ENCODE measurements around the gene PDIA3. TPM values are rescaled to one million over a fixed set of nuclear protein-coding genes. Genes with fewer than 3 reads are reported as not detected.

Gene PDIA3
- total RNA-seq, 1 donor from 2014 or later = 330 TPM

- Histone ChIP-seq H3K27me3 (ENCODE audit: low read depth) (no peaks in the 10 kb centered on the region), H3K9me3 (no peaks in the 10 kb centered on the region), H3K27ac (no peak overlapping the region), H3K4me1 (peaks cover 15% of the 10 kb centered on the region), H3K36me3 (peaks cover 10% of the 10 kb centered on the region), H3K4me3 (no peak overlapping the region)
- intact Hi-C loops (cut with DNase I) = no loop called here
- no peak for TF ChIP-seq CTCF (IDR thresholded peaks at IDR 0.05)
- ATAC-seq = no peak
- no peak for DNase-seq
Observed at GRCh38 chr15:43789409-43789808, 43.2 kb downstream of the PDIA3 start.

- Histone ChIP-seq H3K4me1 (peaks cover 36% of the 10 kb centered on the region), H3K27ac (peak within 1 kb of the TSS; percentile 96), H3K4me3 (peak within 1 kb of the TSS; percentile 90), H3K27me3 (ENCODE audit: low read depth) (no peaks in the 10 kb centered on the region), H3K36me3 (peaks cover 37% of the 10 kb centered on the region), H3K9me3 (no peaks in the 10 kb centered on the region)
- peak; percentile 100 for DNase-seq
- peak; percentile 97 to 98 for ATAC-seq
- intact Hi-C loops (cut with DNase I) = no loop called here
- TF ChIP-seq CTCF (IDR thresholded peaks at IDR 0.05) = no peak
Observed at GRCh38 chr15:43791993-43792760, 45.9 kb downstream of the PDIA3 start, which contains the start of gene SERF2. Gene SERF2 (plus strand): TSS chr15:43792320. CDS start chr15:43792377, 57 bp downstream.

DNA sequence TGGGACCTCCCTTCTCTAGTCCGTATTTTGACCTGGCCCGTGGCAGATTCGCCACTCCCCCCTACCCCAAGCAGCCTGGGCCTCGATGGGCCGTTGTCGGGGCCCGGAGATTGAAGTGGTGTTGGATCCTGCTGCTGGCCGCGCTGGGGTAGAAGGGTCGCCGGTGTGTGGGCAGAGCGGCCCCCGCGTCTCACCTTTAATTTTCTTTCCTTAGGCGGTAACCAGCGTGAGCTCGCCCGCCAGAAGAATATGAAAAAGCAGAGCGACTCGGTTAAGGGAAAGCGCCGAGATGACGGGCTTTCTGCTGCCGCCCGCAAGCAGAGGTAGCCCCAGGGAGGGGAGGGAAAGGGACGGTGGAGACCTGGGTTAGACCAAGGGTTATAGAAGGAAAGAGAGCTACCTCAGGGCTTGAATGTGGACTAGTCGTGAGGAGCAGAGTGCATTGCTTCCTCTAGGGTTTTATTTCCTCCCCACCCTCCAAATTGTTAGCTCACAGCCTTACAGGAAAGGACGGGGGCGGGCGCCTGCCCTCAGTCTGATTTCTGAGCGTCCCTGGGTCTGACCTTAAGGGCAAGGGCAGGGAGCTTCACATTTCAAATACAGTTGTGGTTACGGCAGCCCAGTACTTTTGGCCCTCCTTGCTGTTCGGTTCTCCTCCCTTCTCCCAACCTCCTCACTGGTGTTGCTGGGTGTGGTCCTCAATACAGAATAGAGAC lies 46.7 kb downstream of the PDIA3 start:
- peak; percentile 67 for DNase-seq
- Histone ChIP-seq H3K27ac (peak overlapping the region; percentile 96), H3K4me1 (peaks cover 41% of the 10 kb centered on the region), H3K9me3 (no peaks in the 10 kb centered on the region), H3K36me3 (peaks cover 41% of the 10 kb centered on the region), H3K4me3 (peak overlapping the region; percentile 90), H3K27me3 (ENCODE audit: low read depth) (no peaks in the 10 kb centered on the region)
- peak; percentile 31 to 34 for ATAC-seq
- TF ChIP-seq CTCF (IDR thresholded peaks at IDR 0.05) = no peak
- intact Hi-C loops (cut with DNase I) = no loop called here

DNA sequence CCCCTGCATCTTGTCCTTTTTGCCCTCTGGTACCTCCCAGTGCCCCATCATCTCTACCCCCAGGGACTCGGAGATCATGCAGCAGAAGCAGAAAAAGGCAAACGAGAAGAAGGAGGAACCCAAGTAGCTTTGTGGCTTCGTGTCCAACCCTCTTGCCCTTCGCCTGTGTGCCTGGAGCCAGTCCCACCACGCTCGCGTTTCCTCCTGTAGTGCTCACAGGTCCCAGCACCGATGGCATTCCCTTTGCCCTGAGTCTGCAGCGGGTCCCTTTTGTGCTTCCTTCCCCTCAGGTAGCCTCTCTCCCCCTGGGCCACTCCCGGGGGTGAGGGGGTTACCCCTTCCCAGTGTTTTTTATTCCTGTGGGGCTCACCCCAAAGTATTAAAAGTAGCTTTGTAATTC lies 47.4 kb downstream of the PDIA3 start:
- no peak for DNase-seq
- Histone ChIP-seq H3K4me3 (peak overlapping the region; percentile 90), H3K36me3 (peaks cover 41% of the 10 kb centered on the region), H3K27ac (peak overlapping the region; percentile 96), H3K4me1 (peaks cover 48% of the 10 kb centered on the region), H3K9me3 (no peaks in the 10 kb centered on the region), H3K27me3 (ENCODE audit: low read depth) (no peaks in the 10 kb centered on the region)
- ATAC-seq = no peak
- intact Hi-C loops (cut with DNase I) = no loop called here
- no peak for TF ChIP-seq CTCF (IDR thresholded peaks at IDR 0.05)

GRCh38 chr15:43794269-43795037 lies 48.2 kb downstream of the PDIA3 start:
- H3K36me3 ChIP-seq = peaks cover 49% of the 10 kb centered on the region
- DNase-seq = no peak
- TF ChIP-seq CTCF (IDR thresholded peaks at IDR 0.05) = no peak
- no peaks in the 10 kb centered on the region for H3K27me3 ChIP-seq (ENCODE audit: low read depth)
- H3K4me1 ChIP-seq = peaks cover 52% of the 10 kb centered on the region
- ATAC-seq = no peak
- H3K9me3 ChIP-seq = no peaks in the 10 kb centered on the region
- peak overlapping the region; percentile 90 for H3K4me3 ChIP-seq
- H3K27ac ChIP-seq = peak overlapping the region; percentile 96
- intact Hi-C loops (cut with DNase I) = no loop called here
